Osteocyte (in vitro differentiated cells): ENCODE results near the gene PRRG1. TPM values are rescaled to one million over a fixed set of nuclear protein-coding genes. Genes with fewer than 3 reads are reported as not detected.
A peak's percentile ranks its signal among the peaks of the same experiment; 100 is the strongest.

Experiments
- DNase-seq: peaks from one replicate; pipeline ENCODE4 v3.0.0; 2021; ENCODE audit warnings: mixed read lengths; ENCODE audit not compliant: unreplicated experiment; ENCODE audit errors: extremely low spot score
- H3K27ac Mint-ChIP-seq: one replicate; pipeline ENCODE4 v1.8.0; 2021; ENCODE audit warnings: mild to moderate bottlenecking, mixed read lengths; ENCODE audit not compliant: unreplicated experiment
- H3K27me3 Mint-ChIP-seq: one replicate; pipeline ENCODE4 v1.8.0; 2021; ENCODE audit warnings: mixed read lengths; ENCODE audit not compliant: unreplicated experiment
- H3K36me3 Mint-ChIP-seq: one replicate; pipeline ENCODE4 v1.8.0; 2021; ENCODE audit warnings: mixed read lengths; ENCODE audit not compliant: unreplicated experiment
- H3K4me1 Mint-ChIP-seq: one replicate; pipeline ENCODE4 v1.8.0; 2021; ENCODE audit warnings: mixed read lengths; ENCODE audit not compliant: unreplicated experiment
- H3K4me3 Mint-ChIP-seq: one replicate; pipeline ENCODE4 v1.8.0; 2021; ENCODE audit warnings: mild to moderate bottlenecking, moderate library complexity, mixed read lengths; ENCODE audit not compliant: unreplicated experiment
- H3K9me3 Mint-ChIP-seq: one replicate; pipeline ENCODE4 v1.8.0; 2021; ENCODE audit warnings: mixed read lengths; ENCODE audit not compliant: unreplicated experiment
- CTCF ChIP-seq: fragments of 200-600 bp; sonication (generic); IDR thresholded peaks from 2 replicates; pipeline ENCODE4 v1.5.0; 2021; ENCODE audit warnings: antibody characterized with exemption, mild to moderate bottlenecking, moderate library complexity
- total RNA-seq: library from RNA; stranded (reverse); gene quantifications from 2 replicates; pipeline ENCODE4 v1.2.1, GENCODE V29; 2021

The PRRG1 gene
- total RNA-seq, 1 donor from 2014 or later = 9.8 TPM

GRCh38 chrX:37357436-37357835 lies 8.3 kb downstream of the PRRG1 start:
- Mint-ChIP-seq H3K36me3 (no peaks in the 10 kb centered on the region), H3K27me3 (no peaks in the 10 kb centered on the region), H3K4me1 (peaks cover 9% of the 10 kb centered on the region), H3K27ac (no peak overlapping the region), H3K9me3 (peaks cover 35% of the 10 kb centered on the region), H3K4me3 (no peak overlapping the region)
- TF ChIP-seq CTCF = no peak
- no peak for DNase-seq

GRCh38 chrX:37361596-37361995 lies 12.4 kb downstream of the PRRG1 start:
- Mint-ChIP-seq H3K9me3 (peaks cover 42% of the 10 kb centered on the region), H3K4me1 (peaks cover 11% of the 10 kb centered on the region), H3K27me3 (no peaks in the 10 kb centered on the region), H3K36me3 (no peaks in the 10 kb centered on the region), H3K27ac (peak overlapping the region; percentile 56), H3K4me3 (peak overlapping the region; percentile 12)
- DNase-seq = no peak
- no peak for TF ChIP-seq CTCF

- Mint-ChIP-seq H3K4me1 (peaks cover 18% of the 10 kb centered on the region), H3K27ac (no peak overlapping the region), H3K27me3 (no peaks in the 10 kb centered on the region), H3K36me3 (no peaks in the 10 kb centered on the region), H3K9me3 (peaks cover 31% of the 10 kb centered on the region), H3K4me3 (no peak overlapping the region)
- DNase-seq = no peak
- no peak for TF ChIP-seq CTCF
These were observed 15.5 kb downstream of the PRRG1 start for GRCh38 chrX:37364666-37365065.

GRCh38 chrX:37367946-37368345 lies 18.8 kb downstream of the PRRG1 start:
- H3K4me3 Mint-ChIP-seq = no peak overlapping the region
- no peak for DNase-seq
- peaks cover 29% of the 10 kb centered on the region for H3K9me3 Mint-ChIP-seq
- no peaks in the 10 kb centered on the region for H3K27me3 Mint-ChIP-seq
- no peak for TF ChIP-seq CTCF
- peaks cover 7% of the 10 kb centered on the region for H3K4me1 Mint-ChIP-seq
- no peak overlapping the region for H3K27ac Mint-ChIP-seq
- no peaks in the 10 kb centered on the region for H3K36me3 Mint-ChIP-seq

- peaks cover 7% of the 10 kb centered on the region for H3K4me1 Mint-ChIP-seq
- no peak overlapping the region for H3K4me3 Mint-ChIP-seq
- H3K27ac Mint-ChIP-seq = no peak overlapping the region
- peaks cover 34% of the 10 kb centered on the region for H3K9me3 Mint-ChIP-seq
- H3K36me3 Mint-ChIP-seq = no peaks in the 10 kb centered on the region
- TF ChIP-seq CTCF = no peak
- DNase-seq = no peak
- no peaks in the 10 kb centered on the region for H3K27me3 Mint-ChIP-seq
These were observed 21.5 kb downstream of the PRRG1 start for GRCh38 chrX:37370499-37371141.
